Head of caudate nucleus (tissue), 42 donors: ENCODE measurements around the gene PEA15.

Source experiments
- DNase-seq, 42 donors: peaks; one replicate each; pipeline versions ENCODE4 v3.0.0 to v3.0.0-alpha.2; 2020 to 2021; ENCODE audit warnings: mixed read lengths in 7 of 42
- intact Hi-C: fragments of 100-400 bp; cut with DNase I; formaldehyde crosslinking; loops from one replicate; pipeline ENCODE4 v1.15.0; 2022

Gene PEA15

GRCh38 chr1:160206036-160206389, 829 bp downstream of the PEA15 start:
- intact Hi-C loops = loop anchor here (5.0 kb wide), 1 partner anchor 109 kb away; the partner anchor contains the start of gene IGSF8
- peak in 24 of 42 donors; percentile 9 to 69 (median 46) for DNase-seq

- DNase-seq = peak in 2 of 42 donors; percentile 16 to 29
- intact Hi-C loops = loop anchor here (5.0 kb wide), 1 partner anchor 109 kb away; the partner anchor contains the start of gene IGSF8
These were observed 1.4 kb downstream of the PEA15 start for GRCh38 chr1:160206421-160207117.

GRCh38 chr1:160207118-160207650, 2.0 kb downstream of the PEA15 start:
- peak in 1 of 42 donors; percentile 23 for DNase-seq
- intact Hi-C loops = loop anchor here (5.0 kb wide), 1 partner anchor 110 kb away; the partner anchor contains the start of gene IGSF8

- DNase-seq = peak in 1 of 42 donors; percentile 30
- intact Hi-C loops = loop anchor here (5.0 kb wide), 1 partner anchor 111 kb away; the partner anchor contains the start of gene IGSF8
These were observed 2.8 kb downstream of the PEA15 start for GRCh38 chr1:160207771-160208556.

- intact Hi-C loops = loop anchor here (5.0 kb wide), 1 partner anchor 111 kb away; the partner anchor contains the start of gene IGSF8
- peak in 4 of 42 donors; percentile 25 to 34 (median 30) for DNase-seq
These were observed 3.6 kb downstream of the PEA15 start for GRCh38 chr1:160208557-160209320.

- intact Hi-C loops = loop anchor here (5.0 kb wide), 2 partner anchors 38 to 112 kb away; partner anchors contain the start of gene IGSF8
- DNase-seq = peak in 36 of 42 donors; percentile 24 to 83 (median 58)
These were observed 4.3 kb downstream of the PEA15 start for GRCh38 chr1:160209321-160210046.

GRCh38 chr1:160210561-160210960, 5.4 kb downstream of the PEA15 start:
- peak in 21 of 42 donors; percentile 23 to 76 (median 47) for DNase-seq
- intact Hi-C loops = loop anchor here (5.0 kb wide), 1 partner anchor 37 kb away; no protein-coding TSS in a partner anchor

GRCh38 chr1:160211046-160211790, 6.0 kb downstream of the PEA15 start:
- intact Hi-C loops = loop anchor here (5.0 kb wide), 1 partner anchor 36 kb away; no protein-coding TSS in a partner anchor
- DNase-seq = peak; percentile 53 to 95 (median 79)

GRCh38 chr1:160214481-160215140, 9.4 kb downstream of the PEA15 start:
- intact Hi-C loops = loop anchor here (5.0 kb wide), 1 partner anchor 33 kb away; no protein-coding TSS in a partner anchor
- DNase-seq = no peak

GRCh38 chr1:160216301-160216700, 11.1 kb downstream of the PEA15 start:
- intact Hi-C loops = no loop called here
- DNase-seq = no peak

GRCh38 chr1:160217481-160218051, 12.4 kb downstream of the PEA15 start:
- intact Hi-C loops = no loop called here
- DNase-seq = peak in 8 of 42 donors; percentile 19 to 47 (median 32)

- intact Hi-C loops = no loop called here
- DNase-seq = peak; percentile 43 to 89 (median 77)
These were observed 14.1 kb downstream of the PEA15 start for GRCh38 chr1:160219062-160219929.

- intact Hi-C loops = no loop called here
- DNase-seq = no peak
These were observed 15.1 kb downstream of the PEA15 start for GRCh38 chr1:160220301-160220700.

- intact Hi-C loops = no loop called here
- DNase-seq = no peak
These were observed 15.9 kb downstream of the PEA15 start for GRCh38 chr1:160221089-160221488.

GRCh38 chr1:160222546-160222945, 17.4 kb downstream of the PEA15 start:
- intact Hi-C loops = no loop called here
- no peak for DNase-seq
